Sigmoid colon (tissue), 3 donors: ENCODE measurements around the gene PRDM16.

Source experiments
- POLR2A ChIP-seq, 2 donors: fragments of 450-650 bp; IDR thresholded peaks; one replicate each; pipeline ENCODE4 v1.6.1; 2016; ENCODE audit warnings: antibody characterized with exemption in 2 of 2, mild to moderate bottlenecking in 2 of 2, moderate library complexity in 2 of 2
- TF ChIP-seq, protein P1 (sequence below), 4 experiments: fragments of 450-650 bp in 3 of 4; fragments of 200-600 bp in 1 of 4; IDR thresholded peaks; one replicate each; pipeline ENCODE4 v1.5.1; 2016 to 2019; ENCODE audit warnings: antibody characterized with exemption in 4 of 4, mild to moderate bottlenecking in 3 of 4, moderate library complexity in 2 of 4

DNA sequence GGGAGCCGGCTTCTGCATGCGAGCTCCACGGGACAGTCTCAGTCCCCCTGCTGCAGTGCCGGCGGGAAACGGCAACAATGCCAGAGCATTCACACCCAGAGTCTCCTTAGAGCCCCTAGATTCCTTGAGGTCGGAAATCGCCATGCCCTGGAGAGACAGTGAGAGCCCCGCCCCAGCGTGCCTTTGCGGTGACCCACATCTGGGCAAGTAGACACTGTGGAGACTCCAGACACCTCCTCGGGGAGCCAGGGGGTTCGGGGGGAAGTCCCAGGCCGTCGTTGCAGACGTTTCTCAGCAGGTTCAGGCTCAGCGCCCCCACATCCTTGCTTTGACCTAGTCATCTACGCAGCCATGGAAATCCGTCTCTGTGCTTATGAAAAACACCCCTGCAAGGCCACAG, 304.2 kb downstream of the PRDM16 start:
- TF ChIP-seq, protein P1, sequence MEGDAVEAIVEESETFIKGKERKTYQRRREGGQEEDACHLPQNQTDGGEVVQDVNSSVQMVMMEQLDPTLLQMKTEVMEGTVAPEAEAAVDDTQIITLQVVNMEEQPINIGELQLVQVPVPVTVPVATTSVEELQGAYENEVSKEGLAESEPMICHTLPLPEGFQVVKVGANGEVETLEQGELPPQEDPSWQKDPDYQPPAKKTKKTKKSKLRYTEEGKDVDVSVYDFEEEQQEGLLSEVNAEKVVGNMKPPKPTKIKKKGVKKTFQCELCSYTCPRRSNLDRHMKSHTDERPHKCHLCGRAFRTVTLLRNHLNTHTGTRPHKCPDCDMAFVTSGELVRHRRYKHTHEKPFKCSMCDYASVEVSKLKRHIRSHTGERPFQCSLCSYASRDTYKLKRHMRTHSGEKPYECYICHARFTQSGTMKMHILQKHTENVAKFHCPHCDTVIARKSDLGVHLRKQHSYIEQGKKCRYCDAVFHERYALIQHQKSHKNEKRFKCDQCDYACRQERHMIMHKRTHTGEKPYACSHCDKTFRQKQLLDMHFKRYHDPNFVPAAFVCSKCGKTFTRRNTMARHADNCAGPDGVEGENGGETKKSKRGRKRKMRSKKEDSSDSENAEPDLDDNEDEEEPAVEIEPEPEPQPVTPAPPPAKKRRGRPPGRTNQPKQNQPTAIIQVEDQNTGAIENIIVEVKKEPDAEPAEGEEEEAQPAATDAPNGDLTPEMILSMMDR (IDR thresholded peaks at IDR 0.05): no peak
- TF ChIP-seq POLR2A (IDR thresholded peaks at IDR 0.05): no peak
